ENCODE measurements around the gene NSMCE1.

DNA sequence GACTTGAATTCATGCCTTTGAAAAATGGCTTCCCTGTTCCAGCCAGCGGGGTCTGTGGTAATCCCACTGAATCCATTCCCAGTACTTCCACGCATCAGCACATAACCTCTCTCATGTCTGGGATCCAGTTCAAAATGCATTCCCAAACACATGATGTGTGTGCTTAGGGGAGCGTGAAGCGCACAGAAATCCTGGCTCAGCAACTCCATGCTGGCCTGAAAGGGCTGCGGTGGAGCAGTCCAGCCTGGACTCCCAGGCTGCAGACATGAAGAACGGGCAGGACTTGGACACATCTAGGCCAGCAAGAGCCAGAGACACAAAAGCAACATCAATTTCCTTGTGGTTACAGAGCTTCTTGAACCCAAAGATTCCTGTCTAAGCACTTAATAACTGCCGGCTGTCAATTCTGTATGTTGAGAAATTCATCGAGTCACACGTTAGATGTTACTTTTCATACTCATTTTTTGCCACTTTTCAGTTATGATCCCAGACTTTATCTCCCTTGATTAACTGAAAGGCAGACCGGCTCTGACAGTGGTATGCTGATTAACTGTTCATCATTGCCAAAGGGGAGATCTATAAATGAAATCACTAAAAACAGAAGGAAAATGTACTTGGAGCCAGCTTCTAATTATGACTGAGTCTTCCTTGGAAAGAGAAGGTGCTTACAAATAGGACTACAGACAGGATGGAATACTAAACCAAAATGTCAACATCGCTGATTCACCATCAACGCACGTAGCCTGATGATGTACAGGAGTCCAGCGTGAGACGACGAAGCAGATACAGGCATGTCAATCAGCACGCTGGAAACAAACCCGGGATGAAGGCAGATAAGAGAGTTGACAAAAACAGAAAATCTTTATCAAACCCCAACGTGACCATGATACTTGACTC lies 23.0 kb downstream of the NSMCE1 start:
- peak; percentile 61 for TF ChIP-seq POLR2A (IDR thresholded peaks at IDR 0.05; ENCODE audit: low read length)
- TF ChIP-seq GATA1 (IDR thresholded peaks at IDR 0.05; ENCODE audit: low read depth, low read length): no peak
